ENCODE measurements around the gene RFX2. TPM values are rescaled to one million over a fixed set of nuclear protein-coding genes. Genes with fewer than 3 reads are reported as not detected.

The RFX2 gene
- total and polyA plus RNA-seq, 10 of the 15 experiments (the other 5 are each of a cell fraction or from before 2014, with no cell fraction given) = 3.2 to 9.8 (median 4.7) TPM

- no peak for TF ChIP-seq DPF2 (IDR thresholded peaks at IDR 0.05)
- TF ChIP-seq NR2C1 (IDR thresholded peaks at IDR 0.05) = no peak
- TF ChIP-seq RAD51 (IDR thresholded peaks at IDR 0.05) = no peak
- TF ChIP-seq CHD1 (IDR thresholded peaks at IDR 0.05; ENCODE audit: low read depth, low read length) = no peak
These were observed 7.7 kb upstream of the RFX2 start (continued) for GRCh38 chr19:6118043-6118442.

GRCh38 chr19:6117534-6117933 is 7.2 kb upstream of the RFX2 start:
- DNase-seq (ENCODE audit: low read depth, low spot score) = no peak
- H2AFZ ChIP-seq (ENCODE audit: control insufficient read depth, low read depth, low read length) = no peak overlapping the region
- intact Hi-C loops (cut with micrococcal nuclease; ENCODE audit: unreplicated experiment) (no loop called here), in situ Hi-C loops (cut with MboI) (no loop called here)
- H3K9ac ChIP-seq (ENCODE audit: control insufficient read depth, insufficient read depth, low read length) = no peak overlapping the region
- peaks cover 4% of the 10 kb centered on the region; the same call in 2 of the 3 replicates for H3K9me3 ChIP-seq (replicated peaks; ENCODE audit: control insufficient read depth, insufficient read depth, low read length)
- ChIA-PET POLR2A (no interaction called here), SMC1A (ENCODE audit: uncharacterized antibody, unreplicated experiment) (interaction anchor here (1.4 to 3.5 kb wide), 3 partner anchors 9 to 67 kb away, joined by 3 to 17 read pairs (median 6); no protein-coding TSS in a partner anchor), RAD21 (ENCODE audit: unreplicated experiment) (interaction anchor here (0.8 to 1.1 kb wide), 2 partner anchors 9 to 65 kb away, joined by 3 read pairs; no protein-coding TSS in a partner anchor), CTCF (interaction anchor here (0.9 to 3.3 kb wide), 4 partner anchors 9 to 130 kb away, joined by 3 to 9 read pairs (median 4); no protein-coding TSS in a partner anchor)
- no peak overlapping the region for H3K4me2 ChIP-seq (ENCODE audit: control insufficient read depth, insufficient read depth)
- H3K27ac ChIP-seq (ENCODE audit: control insufficient read depth, insufficient read depth) = no peak overlapping the region
- H4K20me1 ChIP-seq (ENCODE audit: control insufficient read depth, insufficient read depth) = no peaks in the 10 kb centered on the region
- H3K79me2 ChIP-seq (ENCODE audit: control insufficient read depth, insufficient read depth, low read length) = no peaks in the 10 kb centered on the region
- no TSS peak for BruUV-seq (replicated peaks)
- H3K36me3 ChIP-seq (ENCODE audit: control insufficient read depth in 2 of 2, insufficient read depth in 2 of 2, low read length in 1 of 2) = no peaks in the 10 kb centered on the region
- no peak overlapping the region for H3K4me3 ChIP-seq
- peaks cover 10% of the 10 kb centered on the region; the same call in 1 of the 2 replicates for H3K4me1 ChIP-seq (ENCODE audit: control insufficient read depth, insufficient read depth, low read length)
- ATAC-seq = no peak
- H3K27me3 ChIP-seq (replicated peaks in 1 of 2; ENCODE audit: control insufficient read depth in 2 of 2, insufficient read depth in 2 of 2, low read length in 1 of 2) = no peaks in the 10 kb centered on the region
- no peak for TF ChIP-seq BCL3 (IDR thresholded peaks at IDR 0.05; ENCODE audit: borderline replicate concordance, insufficient read depth, low read depth, low read length, poor library complexity, severe bottlenecking)
- TF ChIP-seq HDGF (IDR thresholded peaks at IDR 0.05) = no peak
- no peak for TF ChIP-seq SMAD1 (IDR thresholded peaks at IDR 0.05; ENCODE audit: low read depth, partially characterized antibody)
- TF ChIP-seq ZNF384 (IDR thresholded peaks at IDR 0.05; ENCODE audit: borderline replicate concordance, low read depth, low read length) = no peak
- no peak for TF ChIP-seq CUX1 (IDR thresholded peaks at IDR 0.05; ENCODE audit: insufficient replicate concordance, low read depth, low read length)
- no peak for TF ChIP-seq ZNF207 (IDR thresholded peaks at IDR 0.05; ENCODE audit: borderline replicate concordance)
- no peak for TF ChIP-seq MYC (IDR thresholded peaks at IDR 0.05; ENCODE audit: insufficient read depth, insufficient read length, insufficient replicate concordance, low read length, severe bottlenecking)
- no peak for TF ChIP-seq SUZ12 (IDR thresholded peaks at IDR 0.05; ENCODE audit: unreplicated experiment)
- no peak for TF ChIP-seq MTA2 (IDR thresholded peaks at IDR 0.05; ENCODE audit: low read depth)
- TF ChIP-seq POLR2A (IDR thresholded peaks at IDR 0.05; ENCODE audit: low read depth, low read length) = no peak
- no peak for TF ChIP-seq TCF3 (IDR thresholded peaks at IDR 0.05; ENCODE audit: borderline replicate concordance, insufficient read depth, low read depth, low read length)
- TF ChIP-seq SREBF2 (IDR thresholded peaks at IDR 0.05; ENCODE audit: low read length) = no peak
- no peak for FAIRE-seq
